Fibroblast of lung (primary cell): ENCODE measurements around the gene WDR13.

Experiments used
- CTCF ChIP-seq, 2 donors: IDR thresholded peaks in 1 of 2; conservative IDR thresholded peaks in 1 of 2; 1 replicate in 1 of 2; 2 replicates in 1 of 2; pipeline ENCODE4 v1.5.1; 2011 to 2012; ENCODE audit warnings: low read length in 2 of 2, control low read depth in 1 of 2, inconsistent platforms in 1 of 2, low read depth in 1 of 2, mild to moderate bottlenecking in 1 of 2
- EZH2 ChIP-seq: IDR thresholded peaks from 2 replicates; pipeline ENCODE4 v1.5.1; 2012; ENCODE audit warnings: low read length, control low read depth, mild to moderate bottlenecking; ENCODE audit errors: missing control alignments

DNA sequence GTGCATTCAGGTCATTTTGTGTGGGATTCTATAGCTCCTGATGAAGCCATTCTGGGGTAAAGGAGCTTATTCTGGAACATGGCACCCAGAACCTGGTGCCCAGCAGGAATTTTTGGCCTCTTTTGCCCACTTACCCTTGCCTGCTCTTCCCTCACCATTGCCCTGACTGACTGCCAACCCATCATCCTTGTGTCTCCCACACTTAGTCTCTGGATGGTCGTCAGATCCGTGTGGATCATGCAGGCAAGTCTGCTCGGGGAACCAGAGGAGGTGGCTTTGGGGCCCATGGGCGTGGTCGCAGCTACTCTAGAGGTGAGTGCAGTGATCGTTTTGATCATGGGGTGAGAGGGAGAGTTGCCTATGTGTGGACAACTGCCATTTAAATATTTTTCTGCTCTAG is 21.2 kb upstream of the WDR13 start:
- TF ChIP-seq CTCF (conservative IDR thresholded peaks at IDR 0.05 in 1 of 2, IDR thresholded peaks at IDR 0.05 in 1 of 2; ENCODE audit: low read depth in 1 of 2, low read length in 2 of 2) (no peak), EZH2 (no peak)
